K562 (cell line): ENCODE results near the gene CHD5. TPM values are rescaled to one million over a fixed set of nuclear protein-coding genes. Genes with fewer than 3 reads are reported as not detected.

ENCODE experiments used
- CHCHD3 ChIP-seq: fragments of 250-450 bp; sonication (Bioruptor Pico); IDR thresholded peaks from 2 replicates; pipeline ENCODE4 v2.1.2; 2022; ENCODE audit warnings: mild to moderate bottlenecking
- CREBBP ChIP-seq: IDR thresholded peaks from one replicate; pipeline ENCODE4 v1.6.1; 2012; ENCODE audit warnings: low read depth, mild to moderate bottlenecking, control low read depth, inconsistent platforms, low read length
- ETV1 ChIP-seq: fragments of 450-650 bp; conservative IDR thresholded peaks from 2 replicates; pipeline ENCODE4 v1.6.1; 2016; ENCODE audit warnings: missing genetic modification characterization, control low read depth, low read depth, missing compliant biosample characterization
- FOS ChIP-seq: IDR thresholded peaks from 3 replicates; pipeline ENCODE4 v1.6.1; 2011; ENCODE audit not compliant: insufficient read length; ENCODE audit errors: extremely low read depth
- FOXJ2 ChIP-seq: fragments of 200-800 bp; sonication (Bioruptor generic); IDR thresholded peaks from 2 replicates; pipeline ENCODE4 v1.6.1; 2016; ENCODE audit warnings: missing genetic modification characterization, missing compliant biosample characterization
- MXI1 ChIP-seq: IDR thresholded peaks from 2 replicates; pipeline ENCODE4 v1.6.1; 2011; ENCODE audit warnings: low read depth, mild to moderate bottlenecking, improper control_type of control experiment, low read length
- NCOA6 ChIP-seq: fragments of 450-650 bp; IDR thresholded peaks from 2 replicates; pipeline ENCODE4 v1.6.1; 2017; ENCODE audit warnings: mild to moderate bottlenecking
- RBFOX2 ChIP-seq: fragments of 200-400 bp; formaldehyde crosslinking; IDR thresholded peaks from 2 replicates; pipeline ENCODE4 v1.6.1; 2017; ENCODE audit warnings: low read depth, mild to moderate bottlenecking, low read length, moderate library complexity
- SMARCA4 ChIP-seq: fragments of 450-650 bp; IDR thresholded peaks from 2 replicates; pipeline ENCODE4 v1.6.1; 2016
- TFAM ChIP-seq: fragments of 250-450 bp; sonication (Bioruptor Pico); conservative IDR thresholded peaks from 2 replicates; pipeline ENCODE4 v1.5.0; 2021; ENCODE audit warnings: mild to moderate bottlenecking, moderate library complexity
- TGIF2 ChIP-seq: sonication (generic); formaldehyde crosslinking; IDR thresholded peaks from 2 replicates; pipeline ENCODE4 v1.8.1; 2022; ENCODE audit warnings: mild to moderate bottlenecking, missing genetic modification reagents, moderate library complexity
- ZBED1 ChIP-seq: IDR thresholded peaks from 2 replicates; pipeline ENCODE4 v1.6.1; 2014
- ZNF12 ChIP-seq: sonication (generic); formaldehyde crosslinking; IDR thresholded peaks from 2 replicates; pipeline ENCODE4 v1.4.0; 2020; ENCODE audit warnings: mild to moderate bottlenecking, missing genetic modification reagents
- ZNF445 ChIP-seq: fragments of 250-450 bp; sonication (Bioruptor Pico); IDR thresholded peaks from 2 replicates; pipeline ENCODE4 v1.4.0; 2020; ENCODE audit warnings: low read depth, mild to moderate bottlenecking, moderate library complexity
- polyA plus RNA-seq, 8 experiments: library from polyadenylated mRNA; depleted of rRNA in 4 of 8; stranded (reverse) in 5 of 8; unstranded in 3 of 8; fragments of >200 nt; fragmentation: Nextera tagmentation in 2 of 8; fragmentation: Illumina TruSeq in 1 of 8; extraction: Ambion mirVana in 2 of 8; extraction: Trizol in 1 of 8; gene quantifications; 2 replicates each; pipeline versions ENCODE4 v1.2.1 to v1.2.3, GENCODE V29; 2011 to 2014; ENCODE audit warnings: inconsistent platforms in 1 of 8, missing spikeins in 1 of 8
- total RNA-seq, 7 experiments: library from RNA; depleted of rRNA in 6 of 7; stranded (reverse); fragments of >200 nt in 6 of 7; fragmentation: Illumina TruSeq in 2 of 7; extraction: Trizol in 2 of 7; gene quantifications; 2 replicates each; pipeline versions ENCODE4 v1.2.1 to v1.2.3, GENCODE V29; 2011 to 2021; ENCODE audit warnings: low replicate concordance in 1 of 7
- TF ChIP-seq, protein P1 (sequence below): sonication (generic); formaldehyde crosslinking; IDR thresholded peaks from 2 replicates; pipeline ENCODE4 v1.8.0; 2023; ENCODE audit warnings: mild to moderate bottlenecking, missing genetic modification reagents
- TF ChIP-seq, protein P2 (sequence below), 3 experiments: IDR thresholded peaks in 2 of 3; conservative IDR thresholded peaks in 1 of 3; 2 replicates each; pipeline ENCODE4 v1.5.1; 2011 to 2012; ENCODE audit warnings: low read length in 3 of 3, mild to moderate bottlenecking in 3 of 3, control low read depth in 2 of 3, improper control_type of control experiment in 1 of 3, inconsistent platforms in 1 of 3, low read depth in 1 of 3, mixed read lengths in 1 of 3, moderate library complexity in 1 of 3; ENCODE audit not compliant: insufficient read depth in 2 of 3

The CHD5 gene
- total and polyA plus RNA-seq, 9 of the 15 experiments (the other 6 are each of a cell fraction or from before 2014, with no cell fraction given): 0.03 to 0.52 (median 0.11) TPM; not detected in 2

DNA sequence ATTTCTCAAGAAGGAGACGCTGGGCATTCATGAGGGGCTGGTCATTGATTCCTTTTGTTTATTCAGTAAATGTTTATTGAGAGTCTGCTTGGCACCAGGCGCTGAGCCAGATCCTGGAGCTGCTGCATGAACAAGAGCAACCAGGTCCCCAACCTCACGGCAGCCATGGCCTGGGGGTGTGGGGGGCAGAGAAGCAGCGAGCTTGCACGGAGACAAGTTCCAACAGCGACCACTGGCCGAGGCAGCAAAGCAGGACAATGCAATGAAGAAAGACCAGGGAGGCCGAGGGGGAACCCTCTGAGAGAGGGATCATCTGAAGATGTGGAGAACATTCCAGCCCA lies 126.9 kb downstream of the CHD5 start (continued):
- TF ChIP-seq, protein P1, sequence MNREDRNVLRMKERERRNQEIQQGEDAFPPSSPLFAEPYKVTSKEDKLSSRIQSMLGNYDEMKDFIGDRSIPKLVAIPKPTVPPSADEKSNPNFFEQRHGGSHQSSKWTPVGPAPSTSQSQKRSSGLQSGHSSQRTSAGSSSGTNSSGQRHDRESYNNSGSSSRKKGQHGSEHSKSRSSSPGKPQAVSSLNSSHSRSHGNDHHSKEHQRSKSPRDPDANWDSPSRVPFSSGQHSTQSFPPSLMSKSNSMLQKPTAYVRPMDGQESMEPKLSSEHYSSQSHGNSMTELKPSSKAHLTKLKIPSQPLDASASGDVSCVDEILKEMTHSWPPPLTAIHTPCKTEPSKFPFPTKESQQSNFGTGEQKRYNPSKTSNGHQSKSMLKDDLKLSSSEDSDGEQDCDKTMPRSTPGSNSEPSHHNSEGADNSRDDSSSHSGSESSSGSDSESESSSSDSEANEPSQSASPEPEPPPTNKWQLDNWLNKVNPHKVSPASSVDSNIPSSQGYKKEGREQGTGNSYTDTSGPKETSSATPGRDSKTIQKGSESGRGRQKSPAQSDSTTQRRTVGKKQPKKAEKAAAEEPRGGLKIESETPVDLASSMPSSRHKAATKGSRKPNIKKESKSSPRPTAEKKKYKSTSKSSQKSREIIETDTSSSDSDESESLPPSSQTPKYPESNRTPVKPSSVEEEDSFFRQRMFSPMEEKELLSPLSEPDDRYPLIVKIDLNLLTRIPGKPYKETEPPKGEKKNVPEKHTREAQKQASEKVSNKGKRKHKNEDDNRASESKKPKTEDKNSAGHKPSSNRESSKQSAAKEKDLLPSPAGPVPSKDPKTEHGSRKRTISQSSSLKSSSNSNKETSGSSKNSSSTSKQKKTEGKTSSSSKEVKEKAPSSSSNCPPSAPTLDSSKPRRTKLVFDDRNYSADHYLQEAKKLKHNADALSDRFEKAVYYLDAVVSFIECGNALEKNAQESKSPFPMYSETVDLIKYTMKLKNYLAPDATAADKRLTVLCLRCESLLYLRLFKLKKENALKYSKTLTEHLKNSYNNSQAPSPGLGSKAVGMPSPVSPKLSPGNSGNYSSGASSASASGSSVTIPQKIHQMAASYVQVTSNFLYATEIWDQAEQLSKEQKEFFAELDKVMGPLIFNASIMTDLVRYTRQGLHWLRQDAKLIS: no peak
- TF ChIP-seq TGIF2 (CRISPR knock-in tag) (no peak), ETV1 (tag) (no peak), FOXJ2 (no peak), CREBBP (no peak), RBFOX2 (no peak), CHCHD3 (no peak), MXI1 (no peak), SMARCA4 (no peak), TFAM (no peak), FOS (no peak), ZNF445 (CRISPR knock-in tag) (no peak), ZBED1 (no peak), ZNF12 (no peak), NCOA6 (no peak)
- TF ChIP-seq, protein P2, sequence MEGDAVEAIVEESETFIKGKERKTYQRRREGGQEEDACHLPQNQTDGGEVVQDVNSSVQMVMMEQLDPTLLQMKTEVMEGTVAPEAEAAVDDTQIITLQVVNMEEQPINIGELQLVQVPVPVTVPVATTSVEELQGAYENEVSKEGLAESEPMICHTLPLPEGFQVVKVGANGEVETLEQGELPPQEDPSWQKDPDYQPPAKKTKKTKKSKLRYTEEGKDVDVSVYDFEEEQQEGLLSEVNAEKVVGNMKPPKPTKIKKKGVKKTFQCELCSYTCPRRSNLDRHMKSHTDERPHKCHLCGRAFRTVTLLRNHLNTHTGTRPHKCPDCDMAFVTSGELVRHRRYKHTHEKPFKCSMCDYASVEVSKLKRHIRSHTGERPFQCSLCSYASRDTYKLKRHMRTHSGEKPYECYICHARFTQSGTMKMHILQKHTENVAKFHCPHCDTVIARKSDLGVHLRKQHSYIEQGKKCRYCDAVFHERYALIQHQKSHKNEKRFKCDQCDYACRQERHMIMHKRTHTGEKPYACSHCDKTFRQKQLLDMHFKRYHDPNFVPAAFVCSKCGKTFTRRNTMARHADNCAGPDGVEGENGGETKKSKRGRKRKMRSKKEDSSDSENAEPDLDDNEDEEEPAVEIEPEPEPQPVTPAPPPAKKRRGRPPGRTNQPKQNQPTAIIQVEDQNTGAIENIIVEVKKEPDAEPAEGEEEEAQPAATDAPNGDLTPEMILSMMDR (IDR thresholded peaks at IDR 0.05 in 2 of 3, conservative IDR thresholded peaks at IDR 0.05 in 1 of 3; ENCODE audit: insufficient read depth in 2 of 3, low read depth in 1 of 3, low read length in 3 of 3): 0 out of 6 replicates have a peak, but pooled peaks of 1 of the 3 experiments have one; percentile 8
- TF ChIP-seq, all 486 proteins: peak for 3
